ENCODE results near the gene FRMD4A. TPM values are rescaled to one million over a fixed set of nuclear protein-coding genes. Genes with fewer than 3 reads are reported as not detected.
A peak's percentile ranks its signal among the peaks of the same experiment; 100 is the strongest.

The FRMD4A gene
- total RNA-seq, 2 donors from 2014 or later, result 55.9 to 81.0 TPM

DNA sequence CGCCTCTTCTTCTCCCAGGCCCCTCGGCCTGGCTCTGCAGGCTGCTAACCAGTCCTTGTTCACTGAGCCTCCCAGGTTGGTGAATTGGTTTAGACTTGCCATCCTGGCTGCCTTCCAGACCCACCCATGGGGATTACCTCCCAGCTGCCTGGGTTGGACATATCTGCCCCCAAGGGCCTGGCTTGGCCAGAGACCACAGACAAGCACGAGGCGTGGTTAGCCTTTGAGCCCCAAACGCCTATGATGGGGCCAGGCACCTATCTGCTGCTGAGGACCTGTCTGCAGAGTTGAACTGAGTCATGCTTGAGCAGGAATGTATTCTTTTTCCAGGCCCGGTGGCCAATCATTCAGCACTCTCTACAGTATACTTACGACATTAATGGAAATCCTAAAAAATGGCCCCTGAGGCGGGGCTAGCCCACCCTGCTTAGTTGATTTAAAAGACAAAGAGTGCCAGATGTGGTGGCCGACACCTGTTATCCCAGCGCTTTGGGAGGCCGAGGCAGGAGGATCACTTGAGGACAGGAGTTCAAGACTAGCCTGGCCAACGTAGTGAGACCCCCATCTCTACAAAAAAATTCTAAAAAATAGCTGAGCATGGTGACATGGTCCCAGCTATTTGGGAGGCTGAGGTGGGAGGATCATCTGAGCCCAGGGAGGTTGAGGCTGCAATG is 361.5 kb downstream of the FRMD4A start:
- Histone ChIP-seq H3K27ac (no peak overlapping the region), H3K36me3 (no peaks in the 10 kb centered on the region), H3K9me3 (no peaks in the 10 kb centered on the region), H3K4me1 (ENCODE audit: control insufficient read depth in 1 of 2, low read depth in 2 of 2) (peaks cover 3 to 53% of the 10 kb centered on the region in 2 donors), H3K4me3 (no peak overlapping the region), H3K27me3 (replicated peaks; ENCODE audit: insufficient read depth) (no peaks in the 10 kb centered on the region)
- TF ChIP-seq, protein P1, sequence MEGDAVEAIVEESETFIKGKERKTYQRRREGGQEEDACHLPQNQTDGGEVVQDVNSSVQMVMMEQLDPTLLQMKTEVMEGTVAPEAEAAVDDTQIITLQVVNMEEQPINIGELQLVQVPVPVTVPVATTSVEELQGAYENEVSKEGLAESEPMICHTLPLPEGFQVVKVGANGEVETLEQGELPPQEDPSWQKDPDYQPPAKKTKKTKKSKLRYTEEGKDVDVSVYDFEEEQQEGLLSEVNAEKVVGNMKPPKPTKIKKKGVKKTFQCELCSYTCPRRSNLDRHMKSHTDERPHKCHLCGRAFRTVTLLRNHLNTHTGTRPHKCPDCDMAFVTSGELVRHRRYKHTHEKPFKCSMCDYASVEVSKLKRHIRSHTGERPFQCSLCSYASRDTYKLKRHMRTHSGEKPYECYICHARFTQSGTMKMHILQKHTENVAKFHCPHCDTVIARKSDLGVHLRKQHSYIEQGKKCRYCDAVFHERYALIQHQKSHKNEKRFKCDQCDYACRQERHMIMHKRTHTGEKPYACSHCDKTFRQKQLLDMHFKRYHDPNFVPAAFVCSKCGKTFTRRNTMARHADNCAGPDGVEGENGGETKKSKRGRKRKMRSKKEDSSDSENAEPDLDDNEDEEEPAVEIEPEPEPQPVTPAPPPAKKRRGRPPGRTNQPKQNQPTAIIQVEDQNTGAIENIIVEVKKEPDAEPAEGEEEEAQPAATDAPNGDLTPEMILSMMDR (IDR thresholded peaks at IDR 0.05), result no peak
- DNase-seq (ENCODE audit: low spot score) (no peak), ATAC-seq (ENCODE audit: insufficient number of reproducible peaks, low FRiP score, low read depth) (no peak)

DNA sequence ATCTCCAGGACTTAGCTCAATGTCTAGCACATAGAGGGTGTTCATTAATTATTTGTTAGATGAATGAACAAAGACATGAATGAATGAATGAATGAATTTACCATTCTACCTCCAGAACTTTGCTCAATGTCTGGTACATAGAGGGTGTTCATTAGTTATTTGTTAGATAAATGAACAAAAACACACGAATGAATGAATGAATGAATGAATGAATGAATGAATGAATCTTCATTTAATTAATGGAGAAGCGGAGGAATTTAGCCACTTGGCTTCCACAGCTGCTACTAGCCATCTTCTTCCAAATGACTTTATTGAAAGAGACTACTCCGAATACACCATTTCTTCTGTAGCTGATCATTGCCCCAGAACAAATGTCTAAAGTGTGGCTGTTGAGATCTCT is 368.9 kb downstream of the FRMD4A start:
- DNase-seq (ENCODE audit: low spot score) (no peak), ATAC-seq (ENCODE audit: insufficient number of reproducible peaks, low FRiP score, low read depth) (no peak)
- peaks cover 2 to 24% of the 10 kb centered on the region in 2 donors for H3K4me1 ChIP-seq (ENCODE audit: control insufficient read depth in 1 of 2, low read depth in 2 of 2)
- no peak overlapping the region for H3K4me3 ChIP-seq
- H3K36me3 ChIP-seq, result no peaks in the 10 kb centered on the region
- H3K27ac ChIP-seq, result no peak overlapping the region
- TF ChIP-seq, protein P1 (IDR thresholded peaks at IDR 0.05), result no peak
- no peaks in the 10 kb centered on the region for H3K27me3 ChIP-seq (replicated peaks; ENCODE audit: insufficient read depth)
- no peaks in the 10 kb centered on the region for H3K9me3 ChIP-seq

DNA sequence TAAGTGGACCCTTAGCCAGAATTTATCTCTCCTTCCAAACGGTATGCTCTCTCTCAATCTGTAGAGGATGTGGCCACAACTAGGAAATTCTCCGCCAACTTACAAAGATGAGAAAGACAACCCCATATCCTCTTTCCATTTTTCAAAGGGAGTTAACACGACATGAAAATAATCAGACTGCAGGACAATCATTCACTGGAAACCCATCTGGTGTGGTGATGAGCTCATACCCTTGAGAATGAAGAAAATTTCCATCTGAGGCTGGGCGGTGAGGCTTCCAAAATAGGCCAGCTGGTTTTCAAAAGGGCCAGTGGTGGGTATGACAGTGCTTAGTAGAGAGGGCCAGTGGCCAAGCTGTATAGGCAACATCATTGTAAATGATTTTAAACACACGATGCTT is 369.6 kb downstream of the FRMD4A start:
- DNase-seq (ENCODE audit: low spot score), result no peak
- Histone ChIP-seq H3K27ac (peak overlapping the region in 1 of 2 donors; percentile 38), H3K36me3 (no peaks in the 10 kb centered on the region), H3K4me1 (ENCODE audit: control insufficient read depth in 1 of 2, low read depth in 2 of 2) (peaks cover 6 to 32% of the 10 kb centered on the region in 2 donors), H3K9me3 (no peaks in the 10 kb centered on the region), H3K4me3 (no peak overlapping the region), H3K27me3 (replicated peaks; ENCODE audit: insufficient read depth) (no peaks in the 10 kb centered on the region)
- TF ChIP-seq, protein P1 (IDR thresholded peaks at IDR 0.05), result no peak
- no peak for ATAC-seq (ENCODE audit: insufficient number of reproducible peaks, low FRiP score, low read depth)

DNA sequence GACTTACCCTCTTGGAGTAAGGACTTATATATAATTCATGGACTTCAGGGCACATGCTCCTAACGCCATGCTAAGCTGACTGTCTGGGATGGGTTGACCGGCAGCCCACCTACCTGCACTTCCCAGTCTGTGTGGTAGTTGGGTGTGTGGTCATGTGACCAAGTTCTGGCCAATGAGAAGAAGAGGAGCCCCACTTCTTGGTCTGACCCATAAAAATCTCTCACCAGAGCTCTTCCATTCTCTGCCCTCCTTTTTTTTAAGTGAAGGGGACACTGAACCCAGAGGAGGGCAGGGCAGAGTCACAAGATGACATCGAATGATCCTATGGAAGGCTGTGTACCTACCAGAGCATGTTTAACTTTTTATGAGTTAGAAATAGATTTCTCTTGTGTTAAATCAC is 370.1 kb downstream of the FRMD4A start:
- Histone ChIP-seq H3K4me3 (no peak overlapping the region), H3K27ac (peak overlapping the region in 1 of 2 donors; percentile 38), H3K9me3 (no peaks in the 10 kb centered on the region), H3K4me1 (ENCODE audit: control insufficient read depth in 1 of 2, low read depth in 2 of 2) (peaks cover 6 to 37% of the 10 kb centered on the region in 2 donors), H3K27me3 (replicated peaks; ENCODE audit: insufficient read depth) (no peaks in the 10 kb centered on the region), H3K36me3 (no peaks in the 10 kb centered on the region)
- TF ChIP-seq, protein P1 (IDR thresholded peaks at IDR 0.05), result no peak
- ATAC-seq (ENCODE audit: insufficient number of reproducible peaks, low FRiP score, low read depth) (no peak), DNase-seq (ENCODE audit: low spot score) (no peak)

DNA sequence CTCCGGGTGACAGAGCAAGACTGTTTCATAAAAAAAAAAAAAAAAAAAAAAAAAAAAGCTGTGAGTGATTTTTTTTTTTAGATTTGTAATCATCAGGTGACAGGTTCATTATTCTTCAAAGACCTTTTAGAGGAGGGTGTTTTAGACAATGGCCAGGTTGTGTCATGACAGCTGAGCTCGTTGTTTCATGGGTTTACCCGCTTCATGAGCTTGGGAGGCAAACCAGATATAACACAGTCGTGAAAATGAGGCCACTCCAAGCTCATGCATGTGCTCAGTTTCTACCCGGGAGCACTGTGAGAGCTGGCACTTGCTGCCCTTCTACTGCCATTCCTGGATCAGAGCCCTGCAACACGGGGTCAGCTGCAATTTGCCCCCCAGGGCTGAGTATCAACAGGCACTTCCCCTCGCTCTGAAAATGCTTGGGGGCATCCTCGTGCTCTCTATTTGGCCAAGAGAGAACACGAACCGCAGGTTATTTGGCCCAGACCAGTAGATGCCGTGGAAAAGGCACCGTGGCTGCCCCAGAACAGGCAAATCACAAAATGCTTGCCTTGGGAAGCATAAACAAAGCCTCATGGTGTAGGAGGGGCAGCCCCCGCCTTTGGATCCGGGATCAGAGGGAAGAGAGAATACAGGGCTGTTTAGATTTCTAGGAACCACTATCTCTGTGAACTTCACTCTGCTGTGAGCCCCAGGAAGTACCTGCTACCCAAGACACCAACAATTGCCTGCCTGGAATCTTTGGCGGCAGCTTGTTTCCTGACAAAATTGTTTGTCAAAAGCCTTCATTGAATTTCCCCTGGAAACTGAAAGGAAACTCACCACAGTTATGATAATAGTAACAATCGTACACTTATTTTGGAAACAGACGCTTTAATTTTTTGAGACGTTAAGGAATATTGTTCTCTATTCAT is 371.0 kb downstream of the FRMD4A start:
- Histone ChIP-seq H3K9me3 (no peaks in the 10 kb centered on the region), H3K36me3 (no peaks in the 10 kb centered on the region), H3K27ac (peak overlapping the region; percentile 13 to 38), H3K27me3 (replicated peaks; ENCODE audit: insufficient read depth) (no peaks in the 10 kb centered on the region), H3K4me3 (peak overlapping the region; percentile 61), H3K4me1 (ENCODE audit: control insufficient read depth in 1 of 2, low read depth in 2 of 2) (peaks cover 6 to 38% of the 10 kb centered on the region in 2 donors)
- TF ChIP-seq, protein P1 (IDR thresholded peaks at IDR 0.05), result no peak
- DNase-seq (ENCODE audit: low spot score) (no peak), ATAC-seq (ENCODE audit: insufficient number of reproducible peaks, low FRiP score, low read depth) (no peak)
